22Rv1 (cell line): ENCODE measurements around the gene RNF6.

Source experiments
- H3K27ac ChIP-seq: fragments of 450-650 bp; 2 replicates; pipeline ENCODE4 v1.5.1; 2017
- CTCF ChIP-seq: fragments of 450-650 bp; IDR thresholded peaks from 2 replicates; pipeline ENCODE4 v1.5.1; 2017; ENCODE audit warnings: mild to moderate bottlenecking
- ZFX ChIP-seq: fragments of 450-650 bp; IDR thresholded peaks from 2 replicates; pipeline ENCODE4 v1.6.1; 2017; ENCODE audit warnings: antibody characterized with exemption, borderline replicate concordance

The RNF6 gene

DNA sequence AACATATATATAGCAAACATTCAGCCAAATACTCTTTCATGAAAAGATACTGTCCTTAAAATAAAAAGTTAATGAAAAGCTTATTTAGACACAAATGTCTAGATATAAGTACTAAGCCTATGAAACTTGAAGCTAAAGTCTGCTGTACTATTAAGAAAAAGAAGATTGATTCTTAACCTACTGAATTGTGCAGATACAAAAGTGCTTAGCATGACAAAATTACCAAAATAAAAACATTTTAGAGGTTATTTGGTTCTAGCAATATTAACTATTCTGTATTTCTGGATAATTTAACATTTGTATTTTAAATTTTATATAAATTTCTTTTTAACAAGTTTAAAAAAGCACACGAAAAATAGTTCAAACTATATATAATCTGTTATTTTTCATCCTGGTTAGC lies 8.8 kb downstream of the RNF6 start:
- no peak for TF ChIP-seq CTCF
- TF ChIP-seq ZFX, result no peak

GRCh38 chr13:26208287-26208686 lies 13.8 kb downstream of the RNF6 start:
- TF ChIP-seq CTCF, result no peak
- no peak for TF ChIP-seq ZFX
- no peak overlapping the region for H3K27ac ChIP-seq

More for the DNA sequence above, 8.8 kb downstream of the RNF6 start:
- H3K27ac ChIP-seq, result no peak overlapping the region

DNA sequence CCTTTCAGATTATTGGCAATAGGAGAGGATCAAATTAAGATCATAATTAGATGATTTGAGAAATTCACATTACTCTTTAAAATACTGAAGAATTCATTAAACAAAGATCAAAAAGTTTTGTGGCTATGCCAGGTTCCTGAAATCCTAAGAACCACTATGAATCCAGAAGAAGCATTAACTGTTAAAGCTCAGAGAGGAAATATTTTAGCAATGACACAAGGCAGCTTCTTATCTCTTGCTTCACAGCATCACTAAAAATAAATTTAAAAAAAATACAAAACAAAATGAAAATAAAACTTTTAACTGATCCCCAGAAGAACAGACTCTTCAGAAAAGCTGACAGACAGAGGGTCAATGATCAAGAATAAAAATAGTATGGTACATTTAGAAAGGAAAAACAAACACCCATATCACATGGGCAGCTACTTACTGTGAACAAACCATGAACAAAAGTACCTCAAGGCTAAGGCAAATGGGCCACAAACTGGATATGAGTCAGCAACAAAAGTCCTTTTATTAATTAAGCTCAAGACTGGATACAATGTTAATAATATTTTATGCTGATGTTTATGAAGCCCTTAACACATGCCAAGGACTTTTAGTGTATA lies 19.6 kb downstream of the RNF6 start:
- no peak overlapping the region for H3K27ac ChIP-seq
- TF ChIP-seq CTCF (no peak), ZFX (no peak)

- TF ChIP-seq CTCF (no peak), ZFX (no peak)
- H3K27ac ChIP-seq, result no peak overlapping the region
Observed at GRCh38 chr13:26200811-26201210, 21.3 kb downstream of the RNF6 start.

- H3K27ac ChIP-seq, result no peak overlapping the region
- TF ChIP-seq ZFX (no peak), CTCF (no peak)
Observed at GRCh38 chr13:26198116-26198515, 24.0 kb downstream of the RNF6 start.

DNA sequence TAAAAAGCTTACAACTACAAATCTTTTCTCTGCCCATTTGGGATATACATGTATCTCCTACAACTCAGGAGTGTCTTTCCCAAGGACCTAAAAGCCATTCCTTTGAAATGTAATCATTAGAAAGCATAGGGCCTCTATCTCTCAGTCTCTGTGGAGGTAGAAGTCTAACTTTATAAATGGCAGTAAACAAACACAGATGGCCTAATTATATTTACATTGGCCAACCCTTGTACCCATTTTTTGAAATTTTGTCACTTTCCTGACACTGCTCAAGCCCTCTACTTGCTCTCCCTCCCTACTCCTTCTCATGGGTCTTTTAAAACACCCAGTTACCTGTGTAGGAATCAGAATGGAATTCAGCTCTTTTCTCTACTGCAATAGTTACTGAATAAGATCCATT lies 24.8 kb downstream of the RNF6 start:
- H3K27ac ChIP-seq, result no peak overlapping the region
- TF ChIP-seq ZFX, result no peak
- TF ChIP-seq CTCF, result no peak

GRCh38 chr13:26186995-26187394 lies 35.1 kb downstream of the RNF6 start:
- peak overlapping the region; percentile 62 for H3K27ac ChIP-seq
- TF ChIP-seq CTCF, result no peak
- TF ChIP-seq ZFX, result no peak
